Testis (tissue), 3 donors: Measurements from ENCODE around the gene TXNRD2. TPM values are rescaled to one million over a fixed set of nuclear protein-coding genes. Genes with fewer than 3 reads are reported as not detected.
"Not testable (repeated sequence)": the region's sequence is repeated elsewhere in the genome, so short reads cannot be mapped to it uniquely, and the experiment has no call there.

Experiments used
- DNase-seq: peaks from one replicate; pipeline ENCODE4 v3.0.0-alpha.2; 2019
- H3K27ac ChIP-seq, 2 donors: fragments of 200-600 bp; sonication (generic); one replicate each; pipeline ENCODE4 v1.5.1; 2019
- H3K27me3 ChIP-seq: fragments of 200-600 bp; sonication (generic); one replicate; pipeline ENCODE4 v1.5.1; 2019
- H3K36me3 ChIP-seq: fragments of 200-600 bp; sonication (generic); one replicate; pipeline ENCODE4 v1.5.1; 2017; ENCODE audit warnings: low read depth; ENCODE audit errors: missing control alignments
- H3K4me1 ChIP-seq: fragments of 200-600 bp; sonication (generic); one replicate; pipeline ENCODE4 v1.5.1; 2019
- H3K4me3 ChIP-seq, 2 donors: fragments of 200-600 bp; sonication (generic); one replicate each; pipeline ENCODE4 v1.5.1; 2017 to 2019
- H3K9me3 ChIP-seq: fragments of 200-600 bp; sonication (generic); one replicate; pipeline ENCODE4 v1.5.1; 2017
- CTCF ChIP-seq, 3 experiments: fragments of 450-650 bp in 2 of 3; fragments of 200-600 bp in 1 of 3; sonication (generic) in 1 of 3; IDR thresholded peaks; one replicate each; pipeline ENCODE4 v1.5.1; 2016 to 2019; ENCODE audit warnings: antibody characterized with exemption in 3 of 3, mild to moderate bottlenecking in 2 of 3, moderate library complexity in 1 of 3
- POLR2A ChIP-seq: fragments of 450-650 bp; IDR thresholded peaks from one replicate; pipeline ENCODE4 v1.6.1; 2017; ENCODE audit warnings: antibody characterized with exemption, mild to moderate bottlenecking, moderate library complexity
- WGBS, 2 donors: methylation state at CpG; one replicate each; pipeline ENCODE4 v1.1.5; 2018; 5-methylcytosine and 5-hydroxymethylcytosine counted together
- intact Hi-C: fragments of 100-400 bp; cut with DNase I; formaldehyde crosslinking; loops from one replicate; pipeline ENCODE4 v1.15.1; 2023; ENCODE audit warnings: low total_unique reads
- polyA plus RNA-seq: library from polyadenylated mRNA; stranded (reverse); fragments of 350-450 nt; fragmentation: Illumina TruSeq; extraction: RNeasy Lipid Tissue Mini Kit (QIAGEN cat#74804); gene quantifications from one replicate; pipeline ENCODE4 v1.2.3, GENCODE V29; 2014; ENCODE audit warnings: low read depth, low replicate concordance; ENCODE audit not compliant: insufficient read depth
- total RNA-seq, 2 donors: library from RNA; depleted of rRNA; stranded (reverse); fragments of >200 nt; gene quantifications; one replicate each; pipeline ENCODE4 v1.2.3, GENCODE V29; 2016

The TXNRD2 gene
- total and polyA plus RNA-seq, 3 donors from 2014 or later = 28.7 to 49.9 (median 36.6) TPM

GRCh38 chr22:19937616-19938473 is 3.8 kb downstream of the TXNRD2 start:
- H3K4me1 ChIP-seq = peaks cover 19% of the 10 kb centered on the region
- no peak overlapping the region for H3K27ac ChIP-seq

DNA sequence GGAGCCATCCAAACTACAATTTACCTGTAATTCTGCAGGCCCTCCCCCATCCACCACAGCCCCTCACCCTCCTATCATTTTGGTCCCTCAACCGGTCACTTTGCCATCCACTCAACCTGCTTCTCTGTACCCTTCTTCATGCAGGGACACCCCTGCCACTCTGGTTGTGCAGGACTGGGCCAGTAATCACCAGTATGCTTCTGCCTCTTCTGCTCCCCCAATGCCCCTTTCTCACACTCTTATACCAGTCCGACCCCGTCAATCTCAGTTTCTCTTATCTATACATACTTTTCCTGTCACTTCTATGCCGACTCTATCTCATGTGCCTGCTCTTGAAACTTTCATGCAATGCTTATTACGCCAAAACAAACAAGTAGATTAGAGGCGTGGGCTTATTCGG is 5.1 kb downstream of the TXNRD2 start:
- WGBS, 2 donors = 96 to 97% methylated on average over 7 of the region's 7 CpGs
- intact Hi-C loops = no loop called here
- no peak for TF ChIP-seq POLR2A
- TF ChIP-seq CTCF (IDR thresholded peaks at IDR 0.05) = no peak
- DNase-seq = no peak
- no peak overlapping the region for H3K27ac ChIP-seq
- no peaks in the 10 kb centered on the region for H3K9me3 ChIP-seq
- H3K4me1 ChIP-seq = peaks cover 11% of the 10 kb centered on the region
- H3K27me3 ChIP-seq = no peaks in the 10 kb centered on the region
- no peak overlapping the region for H3K4me3 ChIP-seq
- H3K36me3 ChIP-seq = no peaks in the 10 kb centered on the region

More at GRCh38 chr22:19937616-19938473, 3.8 kb downstream of the TXNRD2 start:
- TF ChIP-seq POLR2A = no peak
- no peak for TF ChIP-seq CTCF (IDR thresholded peaks at IDR 0.05)
- no peaks in the 10 kb centered on the region for H3K9me3 ChIP-seq
- no peaks in the 10 kb centered on the region for H3K27me3 ChIP-seq
- WGBS, 2 donors = 90 to 92% methylated on average over 16 of the region's 16 CpGs
- no peak for DNase-seq
- intact Hi-C loops = no loop called here
- no peaks in the 10 kb centered on the region for H3K36me3 ChIP-seq
- no peak overlapping the region for H3K4me3 ChIP-seq

DNA sequence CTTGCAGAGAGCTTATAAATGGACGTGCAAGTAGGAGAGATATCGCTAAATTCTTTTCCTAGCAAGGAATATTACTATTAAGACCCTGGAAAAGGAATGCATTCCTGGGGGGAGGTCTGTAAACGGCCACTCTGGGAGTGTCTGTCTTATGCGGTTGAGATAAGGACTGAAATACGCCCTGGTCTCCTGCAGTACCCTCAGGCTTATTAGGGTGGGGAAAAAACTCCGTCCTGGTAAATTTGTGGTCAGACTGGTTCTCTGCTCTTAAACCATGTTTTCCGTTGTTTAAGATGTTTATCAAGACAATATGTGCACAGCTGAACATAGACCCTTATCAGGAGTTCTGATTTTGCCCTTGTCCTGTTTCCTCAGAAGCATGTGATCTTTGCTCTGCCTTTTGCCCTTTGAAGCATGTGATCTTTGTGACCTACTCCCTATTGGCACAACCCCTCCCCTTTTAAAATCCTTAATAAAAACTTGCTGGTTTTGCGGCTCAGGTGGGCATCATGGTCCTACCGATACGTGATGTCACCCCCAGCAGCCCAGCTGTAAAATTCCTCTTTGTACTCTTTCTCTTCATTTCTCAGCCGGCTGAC is 6.4 kb downstream of the TXNRD2 start:
- H3K4me1 ChIP-seq, H3K27ac ChIP-seq, H3K27me3 ChIP-seq, DNase-seq, H3K9me3 ChIP-seq, H3K4me3 ChIP-seq, H3K36me3 ChIP-seq, intact Hi-C loops: not testable (repeated sequence)
- 91 to 92% methylated on average over 11 of the region's 11 CpGs for WGBS, 2 donors

DNA sequence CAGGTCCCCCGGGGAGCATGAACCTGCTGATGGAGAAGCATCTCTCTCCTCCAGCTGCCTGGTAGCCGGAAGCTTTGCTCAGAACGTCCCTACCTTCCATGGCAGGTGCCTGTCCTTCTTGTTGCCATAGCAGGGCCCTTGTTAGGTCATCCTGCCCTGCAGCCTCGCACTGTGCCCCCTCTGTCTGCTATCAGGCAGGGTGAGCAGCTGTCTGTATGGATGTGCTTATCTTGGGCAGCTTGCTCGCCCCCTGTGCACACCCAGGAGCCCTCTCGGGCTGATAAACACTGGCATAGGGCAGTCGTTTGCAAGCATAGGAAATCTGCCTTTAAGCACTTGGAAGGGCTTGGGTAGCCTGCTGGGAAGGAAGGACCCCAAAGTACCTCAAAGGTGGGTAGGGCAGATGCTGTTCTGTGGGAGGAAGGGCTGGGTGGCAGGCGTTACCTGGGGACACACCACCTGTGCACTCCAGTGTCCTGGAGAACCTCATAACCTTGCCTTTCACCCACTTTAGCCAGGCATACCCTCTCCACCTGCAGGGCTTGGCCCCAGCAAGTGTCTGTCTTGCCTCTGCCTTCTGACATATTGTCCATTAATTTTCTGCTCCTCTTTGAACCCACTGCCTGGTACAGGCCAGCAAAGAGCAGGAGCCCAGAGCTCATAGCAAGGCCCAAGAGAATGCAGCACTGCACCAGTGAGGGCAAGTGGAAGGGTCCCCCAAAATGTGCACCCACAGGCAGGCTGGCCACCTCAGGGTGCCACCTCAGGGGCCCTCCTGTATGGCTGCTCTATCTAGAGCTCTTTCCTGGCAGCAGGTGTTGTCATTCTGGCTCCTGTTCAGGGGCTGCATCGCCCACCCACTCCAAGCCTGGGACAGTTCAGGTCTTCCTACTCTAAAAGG is 8.0 kb downstream of the TXNRD2 start:
- 70 to 85% methylated on average over 7 to 9 of the region's 9 CpGs for WGBS, 2 donors
- Histone ChIP-seq H3K9me3 (no peaks in the 10 kb centered on the region), H3K36me3 (no peaks in the 10 kb centered on the region), H3K27me3 (no peaks in the 10 kb centered on the region), H3K4me1 (no peaks in the 10 kb centered on the region), H3K27ac (no peak overlapping the region), H3K4me3 (no peak overlapping the region)
- intact Hi-C loops = no loop called here
- TF ChIP-seq CTCF (IDR thresholded peaks at IDR 0.05) = no peak
- TF ChIP-seq POLR2A = no peak
- no peak for DNase-seq
